Measurements from ENCODE around the gene GALNS. TPM values are rescaled to one million over a fixed set of nuclear protein-coding genes. Genes with fewer than 3 reads are reported as not detected.

The GALNS gene
- total RNA-seq, 2 experiments from 2014 or later = 17.2 to 49.0 TPM

- POLR2A ChIA-PET = interaction anchor here (0.6 to 1.5 kb wide), 4 partner anchors 10 to 66 kb away, joined by 3 to 6 read pairs (median 4); no protein-coding TSS in a partner anchor
- DNase-seq (ENCODE audit: low spot score) = peak; percentile 89
- peaks cover 55% of the 10 kb centered on the region for H3K4me1 ChIP-seq (ENCODE audit: insufficient read depth, low read length, poor library complexity, severe bottlenecking)
- peaks cover 35% of the 10 kb centered on the region for H3K79me2 ChIP-seq (ENCODE audit: insufficient read depth, low read depth, low read length)
- peak within 1 kb of the TSS; percentile 88 for H3K4me3 ChIP-seq (ENCODE audit: low read depth, low read length, poor library complexity, severe bottlenecking)
- CTCF ChIA-PET (ENCODE audit: unreplicated experiment) = no interaction called here
- H3K36me3 ChIP-seq (ENCODE audit: insufficient read depth, low read length) = peaks cover 58% of the 10 kb centered on the region
- H3K9me2 ChIP-seq (ENCODE audit: insufficient read depth, low read length) = no peaks in the 10 kb centered on the region
- intact Hi-C loops (cut with micrococcal nuclease; ENCODE audit: unreplicated experiment) = loop anchor here (5.0 kb wide), 1 partner anchor 141 kb away; the partner anchor contains the start of gene MVD
- H3K9me3 ChIP-seq (ENCODE audit: low read length) = no peaks in the 10 kb centered on the region
- peak within 1 kb of the TSS; percentile 0; the same call in 1 of the 2 replicates for H2AFZ ChIP-seq (ENCODE audit: low read length)
- peak within 1 kb of the TSS; percentile 97 for H3K27ac ChIP-seq (ENCODE audit: low read depth, low read length, poor library complexity, severe bottlenecking)
- TF ChIP-seq EZH2phosphoT487 (IDR thresholded peaks at IDR 0.05; ENCODE audit: borderline replicate concordance, low read depth, low read length) (no peak), CTCF (conservative IDR thresholded peaks at IDR 0.05; ENCODE audit: low read length) (no peak)
- no peaks in the 10 kb centered on the region for H4K20me1 ChIP-seq (ENCODE audit: insufficient read depth, low read length)
- H3K4me2 ChIP-seq (ENCODE audit: low read length) = peak within 1 kb of the TSS; percentile 97
- no TSS peak for BruUV-seq (replicated peaks)
These were observed 53.3 kb downstream of the GALNS start, which contains the start of gene CDT1 for GRCh38 chr16:88803264-88803987. Gene CDT1 (plus strand): TSS chr16:88803789. CDS start chr16:88803832, 43 bp downstream.

- CTCF ChIA-PET (ENCODE audit: unreplicated experiment) = no interaction called here
- H3K27ac ChIP-seq (ENCODE audit: low read depth, low read length, poor library complexity, severe bottlenecking) = peak overlapping the region; percentile 97
- no peak overlapping the region for H2AFZ ChIP-seq (ENCODE audit: low read length)
These were observed 56.5 kb downstream of the GALNS start for GRCh38 chr16:88800277-88800592.

More at GRCh38 chr16:88800277-88800592, 56.5 kb downstream of the GALNS start:
- BruUV-seq (replicated peaks) = no TSS peak
- intact Hi-C loops (cut with micrococcal nuclease; ENCODE audit: unreplicated experiment) = loop anchor here (5.0 kb wide), 1 partner anchor 138 kb away; the partner anchor contains the start of gene MVD
- Histone ChIP-seq H3K36me3 (ENCODE audit: insufficient read depth, low read length) (peaks cover 32% of the 10 kb centered on the region), H3K4me1 (ENCODE audit: insufficient read depth, low read length, poor library complexity, severe bottlenecking) (peaks cover 52% of the 10 kb centered on the region), H3K4me2 (ENCODE audit: low read length) (peak overlapping the region; percentile 97), H3K9me2 (ENCODE audit: insufficient read depth, low read length) (no peaks in the 10 kb centered on the region), H3K9me3 (ENCODE audit: low read length) (no peaks in the 10 kb centered on the region), H3K79me2 (ENCODE audit: insufficient read depth, low read depth, low read length) (peaks cover 25% of the 10 kb centered on the region), H3K4me3 (ENCODE audit: low read depth, low read length, poor library complexity, severe bottlenecking) (no peak overlapping the region), H4K20me1 (ENCODE audit: insufficient read depth, low read length) (no peaks in the 10 kb centered on the region)
- no peak for TF ChIP-seq CTCF (conservative IDR thresholded peaks at IDR 0.05; ENCODE audit: low read length)
- TF ChIP-seq EZH2phosphoT487 (IDR thresholded peaks at IDR 0.05; ENCODE audit: borderline replicate concordance, low read depth, low read length) = no peak
- DNase-seq (ENCODE audit: low spot score) = no peak
- POLR2A ChIA-PET = interaction anchor here (0.6 to 2.3 kb wide), 5 partner anchors 8 to 1086 kb away, joined by 3 to 15 read pairs (median 4); partner anchors contain the start of gene PIEZO1
